GM10248 (cell line): Measurements from ENCODE around the gene NOXO1.
A peak's percentile ranks its signal among the peaks of the same experiment; 100 is the strongest.
"Not testable (repeated sequence)": the region's sequence is repeated elsewhere in the genome, so short reads cannot be mapped to it uniquely, and the experiment has no call there.

Experiments
- CTCF ChIA-PET: fragments of 300-600 bp; sonication (Branson Sonifier 250); formaldehyde crosslinking; extraction: SDS; loops from one replicate; lab custom pipeline; 2021; ENCODE audit warnings: antibody characterized with exemption; lab: Yijun Ruan, JAX
- POLR2A ChIA-PET: fragments of 350-650 bp; sonication (Branson Sonifier 250); formaldehyde crosslinking; extraction: SDS; loops from one replicate; lab custom pipeline; 2020; ENCODE audit warnings: antibody characterized with exemption; lab: Yijun Ruan, JAX
- DNase-seq: peaks from one replicate; pipeline ENCODE4 v3.0.0; 2012; ENCODE audit errors: extremely low spot score
- CTCF ChIP-seq: IDR thresholded peaks from 2 replicates; pipeline ENCODE4 v1.5.1; 2012; ENCODE audit warnings: mild to moderate bottlenecking, low read depth; ENCODE audit errors: extremely low read depth, missing control alignments, control extremely low read depth

NOXO1 gene

GRCh38 chr16:2015947-2016208 is 34.6 kb upstream of the NOXO1 start:
- ChIA-PET CTCF (interaction anchor here (1.1 to 3.5 kb wide), 4 partner anchors 12 to 131 kb away, joined by 3 to 15 read pairs (median 4); no protein-coding TSS in a partner anchor), POLR2A (no interaction called here)

GRCh38 chr16:2015117-2015946 is 34.1 kb upstream of the NOXO1 start:
- no peak for DNase-seq
- TF ChIP-seq CTCF, result no peak
- CTCF ChIA-PET, result interaction anchor here (0.9 to 4.4 kb wide), 5 partner anchors 8 to 125 kb away, joined by 3 to 34 read pairs (median 5); no protein-coding TSS in a partner anchor
- POLR2A ChIA-PET, result interaction anchor here (0.6 kb wide), 1 partner anchor 146 kb away, joined by 4 read pairs; no protein-coding TSS in a partner anchor

More at GRCh38 chr16:2015947-2016208, 34.6 kb upstream of the NOXO1 start:
- DNase-seq, result no peak
- TF ChIP-seq CTCF, result no peak

- no peak for DNase-seq
- no peak for TF ChIP-seq CTCF
- CTCF ChIA-PET, result interaction anchor here (0.7 to 4.4 kb wide), 5 partner anchors 10 to 140 kb away, joined by 3 to 34 read pairs (median 6); no protein-coding TSS in a partner anchor
- POLR2A ChIA-PET, result interaction anchor here (1.9 kb wide), 1 partner anchor 142 kb away, joined by 5 read pairs; the partner anchor contains the start of gene TRAF7
Measured at GRCh38 chr16:2013527-2013926, 32.3 kb upstream of the NOXO1 start.

GRCh38 chr16:2011726-2012125 is 30.5 kb upstream of the NOXO1 start:
- CTCF ChIA-PET, result interaction anchor here (1.1 to 4.4 kb wide), 3 partner anchors 8 to 128 kb away, joined by 4 to 34 read pairs (median 16); no protein-coding TSS in a partner anchor
- POLR2A ChIA-PET, result interaction anchor here (0.7 to 1.9 kb wide), 2 partner anchors 13 to 144 kb away, joined by 5 read pairs; partner anchors contain the start of gene TRAF7
- not testable (repeated sequence) for DNase-seq

- DNase-seq, result peak; percentile 97
- CTCF ChIA-PET, result no interaction called here
- POLR2A ChIA-PET, result interaction anchor here (2.8 kb wide), 1 partner anchor 145 kb away, joined by 13 read pairs; the partner anchor contains the start of gene TRAF7
- no peak for TF ChIP-seq CTCF
Measured at GRCh38 chr16:2009791-2010510, 28.7 kb upstream of the NOXO1 start, which contains the start of gene ZNF598. Gene ZNF598, minus strand, starts transcription at chr16:2009821.

GRCh38 chr16:2009164-2009711 is 28.0 kb upstream of the NOXO1 start:
- CTCF ChIA-PET, result interaction anchor here (1.0 to 1.9 kb wide), 8 partner anchors 11 to 303 kb away, joined by 3 to 6 read pairs (median 4); partner anchors contain the start of genes MAPK8IP3, NPW, NTHL1 and TSC2
- POLR2A ChIA-PET, result interaction anchor here (2.8 kb wide), 1 partner anchor 146 kb away, joined by 13 read pairs; the partner anchor contains the start of gene TRAF7
- no peak for TF ChIP-seq CTCF
- no peak for DNase-seq
